Activated CD4-positive, alpha-beta memory T cell treated with anti-CD3 and anti-CD28 coated beads for 36 hours (primary cell): ENCODE results near the gene TMEM98. TPM values are rescaled to one million over a fixed set of nuclear protein-coding genes. Genes with fewer than 3 reads are reported as not detected.
A peak's percentile ranks its signal among the peaks of the same experiment; 100 is the strongest.
"Not testable (repeated sequence)": the region's sequence is repeated elsewhere in the genome, so short reads cannot be mapped to it uniquely, and the experiment has no call there.

Source experiments
- CTCF ChIA-PET: fragments of 350-600 bp; sonication (Branson Sonifier 250); formaldehyde crosslinking; loops from one replicate; lab custom pipeline; 2021; ENCODE audit warnings: antibody characterized with exemption, inconsistent platforms; lab: Charles Lee
- POLR2A ChIA-PET: fragments of 350-600 bp; sonication (Branson Sonifier 250); formaldehyde crosslinking; loops from one replicate; lab custom pipeline; 2021; ENCODE audit warnings: antibody characterized with exemption; lab: Charles Lee
- DNase-seq: peaks from one replicate; pipeline ENCODE4 v3.0.0-alpha.2; 2020
- H3K27ac Mint-ChIP-seq: one replicate; pipeline ENCODE4 v1.8.0; 2021; ENCODE audit warnings: mixed read lengths
- H3K27me3 Mint-ChIP-seq: one replicate; pipeline ENCODE4 v1.8.0; 2021; ENCODE audit warnings: mixed read lengths
- H3K36me3 Mint-ChIP-seq: one replicate; pipeline ENCODE4 v1.8.0; 2021; ENCODE audit warnings: mixed read lengths
- H3K4me1 Mint-ChIP-seq: one replicate; pipeline ENCODE4 v1.8.0; 2021; ENCODE audit warnings: low read depth, mixed read lengths
- H3K4me3 Mint-ChIP-seq: one replicate; pipeline ENCODE4 v1.8.0; 2021; ENCODE audit warnings: mild to moderate bottlenecking, mixed read lengths
- H3K9me3 Mint-ChIP-seq: one replicate; pipeline ENCODE4 v1.8.0; 2021; ENCODE audit warnings: mixed read lengths
- intact Hi-C: fragments of 100-400 bp; cut with micrococcal nuclease; formaldehyde crosslinking; loops from one replicate; pipeline ENCODE4 v1.15.1; 2023
- total RNA-seq, 2 experiments: library from RNA; stranded (reverse); gene quantifications; one replicate each; pipeline ENCODE4 v1.2.3, GENCODE V29; 2021

Gene TMEM98
- total RNA-seq, 2 experiments from 2014 or later, result 1.1 to 2.2 TPM

GRCh38 chr17:32960815-32961214 is 32.9 kb downstream of the TMEM98 start:
- DNase-seq, result no peak
- no peak overlapping the region for H3K27ac Mint-ChIP-seq
- ChIA-PET POLR2A (interaction anchor here (0.7 kb wide), 1 partner anchor 9 kb away, joined by 3 read pairs; no protein-coding TSS in a partner anchor), CTCF (interaction anchor here (1.5 kb wide), 1 partner anchor 19 kb away, joined by 3 read pairs; no protein-coding TSS in a partner anchor)
- no peaks in the 10 kb centered on the region for H3K9me3 Mint-ChIP-seq
- intact Hi-C loops, result no loop called here
- H3K36me3 Mint-ChIP-seq, result no peaks in the 10 kb centered on the region
- H3K4me3 Mint-ChIP-seq, result no peak overlapping the region
- peaks cover 16% of the 10 kb centered on the region for H3K27me3 Mint-ChIP-seq
- H3K4me1 Mint-ChIP-seq, result no peaks in the 10 kb centered on the region

DNA sequence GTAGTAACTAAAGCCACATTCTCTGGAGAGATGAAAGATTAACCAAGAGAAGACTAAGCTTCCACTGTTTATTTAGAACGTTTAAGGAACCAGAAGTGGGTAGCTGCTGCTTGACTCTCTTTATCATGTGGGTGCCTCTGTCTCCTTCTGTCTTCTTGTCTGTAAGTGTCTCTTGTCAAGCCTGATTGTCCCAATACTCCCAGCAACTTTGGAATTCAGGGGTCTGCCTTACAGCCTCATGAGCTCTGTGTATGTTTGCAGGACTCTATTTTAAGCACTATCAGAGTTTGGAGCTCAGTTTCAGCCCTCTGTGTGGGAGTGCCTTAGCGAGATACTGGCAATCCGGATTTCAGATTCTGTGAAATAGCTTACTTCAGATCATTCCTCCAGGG is 34.4 kb downstream of the TMEM98 start:
- peaks cover 17% of the 10 kb centered on the region for H3K27me3 Mint-ChIP-seq
- no peaks in the 10 kb centered on the region for H3K36me3 Mint-ChIP-seq
- H3K9me3 Mint-ChIP-seq, result no peaks in the 10 kb centered on the region
- DNase-seq, result no peak
- H3K4me3 Mint-ChIP-seq, result no peak overlapping the region
- no peak overlapping the region for H3K27ac Mint-ChIP-seq
- ChIA-PET CTCF (interaction anchor here (1.5 kb wide), 1 partner anchor 36 kb away, joined by 5 read pairs; no protein-coding TSS in a partner anchor), POLR2A (no interaction called here)
- intact Hi-C loops, result no loop called here
- H3K4me1 Mint-ChIP-seq, result no peaks in the 10 kb centered on the region

DNA sequence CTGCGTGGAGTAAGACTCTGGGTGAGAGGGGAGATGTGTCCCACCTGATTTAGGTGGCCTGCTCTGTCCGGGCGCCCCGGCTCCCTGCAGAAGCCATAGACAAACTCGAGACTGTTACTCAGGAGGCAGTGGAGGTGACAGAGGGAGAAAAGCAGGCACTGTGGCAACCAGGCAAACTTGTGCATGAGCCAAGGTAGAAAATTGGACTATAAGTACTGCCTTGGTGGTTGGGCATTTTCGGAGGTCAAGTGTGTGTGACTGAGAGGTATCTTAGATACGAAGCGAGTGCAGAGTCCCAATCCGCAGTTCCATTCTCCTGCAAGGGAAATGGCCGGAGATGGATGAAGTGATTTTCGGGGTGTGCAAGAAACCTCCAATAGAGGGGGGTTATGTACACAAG is 36.6 kb downstream of the TMEM98 start:
- H3K27ac Mint-ChIP-seq, result no peak overlapping the region
- POLR2A ChIA-PET, result no interaction called here
- H3K27me3 Mint-ChIP-seq, result peaks cover 20% of the 10 kb centered on the region
- no peaks in the 10 kb centered on the region for H3K9me3 Mint-ChIP-seq
- no peaks in the 10 kb centered on the region for H3K36me3 Mint-ChIP-seq
- no peak overlapping the region for H3K4me3 Mint-ChIP-seq
- no peaks in the 10 kb centered on the region for H3K4me1 Mint-ChIP-seq
- intact Hi-C loops, result no loop called here
- DNase-seq, result no peak
- CTCF ChIA-PET, result no interaction called here

GRCh38 chr17:32969231-32969630 is 41.3 kb downstream of the TMEM98 start:
- not testable (repeated sequence) for H3K27ac Mint-ChIP-seq, H3K36me3 Mint-ChIP-seq

DNA sequence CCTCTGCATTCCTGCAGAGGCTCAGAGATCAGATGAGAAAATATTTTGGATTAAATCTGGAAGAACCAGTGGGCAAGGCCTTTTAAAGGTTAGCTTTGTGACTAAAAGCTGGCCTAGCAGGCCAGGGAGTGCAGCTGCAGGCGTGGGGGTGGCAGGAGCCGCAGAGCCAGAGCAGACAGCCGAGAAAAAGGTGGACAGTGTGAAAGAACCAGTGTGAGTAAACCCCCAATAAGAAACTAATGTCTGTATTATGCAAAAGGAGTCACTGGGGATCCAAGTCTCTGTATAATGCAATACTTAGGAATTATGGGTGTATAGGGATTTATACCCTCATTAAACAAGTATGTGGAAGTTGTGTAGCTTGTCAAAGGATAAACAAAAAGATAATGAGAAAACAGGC is 42.3 kb downstream of the TMEM98 start:
- DNase-seq, result peak; percentile 24
- Mint-ChIP-seq H3K36me3 (no peaks in the 10 kb centered on the region), H3K4me3 (no peak overlapping the region), H3K9me3 (no peaks in the 10 kb centered on the region), H3K27ac (no peak overlapping the region), H3K27me3 (peaks cover 7% of the 10 kb centered on the region), H3K4me1 (peaks cover 16% of the 10 kb centered on the region)
- ChIA-PET POLR2A (no interaction called here), CTCF (no interaction called here)
- intact Hi-C loops, result loop anchor here (5.0 kb wide), 1 partner anchor 58 kb away; no protein-coding TSS in a partner anchor

More at GRCh38 chr17:32969231-32969630, 41.3 kb downstream of the TMEM98 start:
- H3K27me3 Mint-ChIP-seq, H3K4me3 Mint-ChIP-seq, POLR2A ChIA-PET, DNase-seq, CTCF ChIA-PET, intact Hi-C loops, H3K9me3 Mint-ChIP-seq: not testable (repeated sequence)
- H3K4me1 Mint-ChIP-seq, result peaks cover 16% of the 10 kb centered on the region

DNA sequence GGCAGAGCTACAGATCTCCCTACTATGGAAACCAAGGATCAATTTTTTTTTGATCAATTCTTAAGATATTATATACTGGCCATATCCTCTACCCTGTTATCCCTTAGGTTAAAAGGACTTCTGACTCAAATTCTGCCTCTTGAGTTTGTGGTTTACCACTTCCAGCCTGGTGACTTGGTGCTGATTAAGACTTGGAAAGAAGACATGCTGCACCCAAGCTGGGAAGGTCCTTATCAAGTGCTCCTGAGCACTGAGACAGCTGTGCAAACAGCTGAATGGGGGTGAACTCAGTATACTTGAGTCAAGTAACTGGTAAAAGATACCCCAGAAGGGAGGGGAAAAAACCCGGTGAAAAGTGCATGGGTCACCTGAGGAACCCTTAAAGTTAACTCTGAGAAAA is 43.2 kb downstream of the TMEM98 start:
- no peaks in the 10 kb centered on the region for H3K36me3 Mint-ChIP-seq

GRCh38 chr17:32976131-32976530 is 48.2 kb downstream of the TMEM98 start:
- H3K9me3 Mint-ChIP-seq, result no peaks in the 10 kb centered on the region
- intact Hi-C loops, result no loop called here
- H3K36me3 Mint-ChIP-seq, result no peaks in the 10 kb centered on the region
- POLR2A ChIA-PET, result no interaction called here
- DNase-seq, result no peak
- H3K27me3 Mint-ChIP-seq, result peaks cover 4% of the 10 kb centered on the region
- CTCF ChIA-PET, result interaction anchor here (0.7 to 1.4 kb wide), 2 partner anchors 22 to 99 kb away, joined by 3 to 4 read pairs; partner anchors contain the start of gene MYO1D
- peaks cover 5% of the 10 kb centered on the region for H3K4me1 Mint-ChIP-seq
- H3K27ac Mint-ChIP-seq, result no peak overlapping the region
- H3K4me3 Mint-ChIP-seq, result no peak overlapping the region

More for the DNA sequence above, 43.2 kb downstream of the TMEM98 start:
- ChIA-PET CTCF (interaction anchor here (1.1 to 1.6 kb wide), 4 partner anchors 19 to 94 kb away, joined by 3 to 6 read pairs (median 6); partner anchors contain the start of gene MYO1D), POLR2A (no interaction called here)
- peak; percentile 55 for DNase-seq
- Mint-ChIP-seq H3K9me3 (no peaks in the 10 kb centered on the region), H3K4me1 (peaks cover 16% of the 10 kb centered on the region), H3K27me3 (peaks cover 2% of the 10 kb centered on the region), H3K4me3 (no peak overlapping the region), H3K27ac (no peak overlapping the region)
- intact Hi-C loops, result loop anchor here (5.0 kb wide), 1 partner anchor 59 kb away; no protein-coding TSS in a partner anchor

DNA sequence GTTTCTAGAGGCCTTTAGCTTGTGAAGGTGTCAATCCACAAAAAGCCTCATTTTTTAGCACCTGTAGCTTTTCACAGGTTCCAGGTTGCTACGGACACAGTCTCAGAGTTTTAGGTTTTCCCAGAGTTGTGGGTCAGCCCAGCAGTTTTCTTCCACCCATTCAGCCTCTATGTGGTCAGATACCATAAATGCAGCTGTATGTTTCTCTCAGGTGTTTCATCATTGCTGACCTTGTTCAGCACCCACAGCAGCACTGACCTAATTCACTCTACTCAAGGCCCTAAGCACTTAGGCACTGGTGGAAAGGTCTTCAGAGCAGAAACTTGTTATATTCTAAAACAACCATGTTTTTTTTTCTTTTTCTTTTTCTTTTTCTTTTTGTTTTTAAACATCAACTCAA is 48.7 kb downstream of the TMEM98 start:
- no peaks in the 10 kb centered on the region for H3K36me3 Mint-ChIP-seq
- CTCF ChIA-PET, result interaction anchor here (0.7 to 1.4 kb wide), 2 partner anchors 22 to 100 kb away, joined by 3 to 4 read pairs; partner anchors contain the start of gene MYO1D
- no peak overlapping the region for H3K27ac Mint-ChIP-seq
- peaks cover under 1% of the 10 kb centered on the region for H3K4me1 Mint-ChIP-seq
- DNase-seq, result no peak
- H3K27me3 Mint-ChIP-seq, result peaks cover 4% of the 10 kb centered on the region
- H3K9me3 Mint-ChIP-seq, result no peaks in the 10 kb centered on the region
- POLR2A ChIA-PET, result no interaction called here
- H3K4me3 Mint-ChIP-seq, result no peak overlapping the region
- intact Hi-C loops, result no loop called here

GRCh38 chr17:32980230-32980629 is 52.3 kb downstream of the TMEM98 start:
- ChIA-PET CTCF (no interaction called here), POLR2A (no interaction called here)
- no peak overlapping the region for H3K27ac Mint-ChIP-seq
- H3K4me3 Mint-ChIP-seq, result no peak overlapping the region
- no peaks in the 10 kb centered on the region for H3K4me1 Mint-ChIP-seq
- no peak for DNase-seq
- H3K27me3 Mint-ChIP-seq, result peaks cover 10% of the 10 kb centered on the region
- intact Hi-C loops, result no loop called here
- H3K9me3 Mint-ChIP-seq, result peaks cover 8% of the 10 kb centered on the region
- peaks cover 4% of the 10 kb centered on the region for H3K36me3 Mint-ChIP-seq

GRCh38 chr17:32981611-32982010 is 53.7 kb downstream of the TMEM98 start:
- POLR2A ChIA-PET, H3K4me1 Mint-ChIP-seq, DNase-seq, H3K9me3 Mint-ChIP-seq, H3K4me3 Mint-ChIP-seq, intact Hi-C loops, H3K36me3 Mint-ChIP-seq, H3K27ac Mint-ChIP-seq: not testable (repeated sequence)
- peaks cover 11% of the 10 kb centered on the region for H3K27me3 Mint-ChIP-seq
- CTCF ChIA-PET, result interaction anchor here (0.6 to 1.5 kb wide), 2 partner anchors 16 to 225 kb away, joined by 3 read pairs; no protein-coding TSS in a partner anchor

GRCh38 chr17:32985050-32985756 is 57.2 kb downstream of the TMEM98 start:
- ChIA-PET CTCF (interaction anchor here (1.2 kb wide), 2 partner anchors 13 to 202 kb away, joined by 4 to 8 read pairs; no protein-coding TSS in a partner anchor), POLR2A (no interaction called here)
- Mint-ChIP-seq H3K4me3 (no peak overlapping the region), H3K4me1 (no peaks in the 10 kb centered on the region), H3K9me3 (peaks cover 28% of the 10 kb centered on the region), H3K27ac (no peak overlapping the region), H3K27me3 (peaks cover 11% of the 10 kb centered on the region), H3K36me3 (peaks cover 4% of the 10 kb centered on the region)
- intact Hi-C loops, result no loop called here
- no peak for DNase-seq

DNA sequence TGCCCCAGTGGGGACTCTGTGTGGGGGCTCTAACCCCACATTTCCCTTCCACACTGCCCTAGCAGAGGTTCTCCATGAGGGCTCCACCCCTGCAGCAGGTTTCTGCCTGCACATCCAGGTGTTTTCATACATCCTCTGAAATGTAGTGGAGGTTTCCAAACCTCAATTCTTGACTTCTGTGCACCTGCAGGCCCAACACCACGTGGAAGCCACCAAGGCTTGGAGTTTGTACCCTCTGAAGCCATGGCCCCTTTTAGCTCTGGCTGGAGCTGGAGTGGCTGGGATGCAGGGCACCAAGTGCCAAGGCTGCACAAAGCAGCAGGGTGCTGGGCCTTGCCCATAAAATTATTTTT is 59.5 kb downstream of the TMEM98 start:
- DNase-seq, POLR2A ChIA-PET, intact Hi-C loops, H3K36me3 Mint-ChIP-seq, H3K27ac Mint-ChIP-seq, H3K4me1 Mint-ChIP-seq, H3K4me3 Mint-ChIP-seq: not testable (repeated sequence)
- Mint-ChIP-seq H3K27me3 (peaks cover 13% of the 10 kb centered on the region), H3K9me3 (peaks cover 21% of the 10 kb centered on the region)
- CTCF ChIA-PET, result interaction anchor here (0.8 to 1.4 kb wide), 2 partner anchors 11 to 204 kb away, joined by 3 to 4 read pairs; no protein-coding TSS in a partner anchor
